Body of pancreas (tissue), 4 donors: Measurements from ENCODE around the gene UBR4. TPM values are rescaled to one million over a fixed set of nuclear protein-coding genes. Genes with fewer than 3 reads are reported as not detected.
A peak's percentile ranks its signal among the peaks of the same experiment; 100 is the strongest.

Source experiments
- ATAC-seq: fragments of 150-250 bp; one replicate; pipeline ENCODE4 v1.9.1; 2016
- DNase-seq, 4 donors: peaks; one replicate each; pipeline ENCODE4 v3.0.0-alpha.2; 2019
- H3K27ac ChIP-seq, 4 donors: fragments of 200-600 bp; sonication (generic); 1 replicate in 3 of 4; 2 replicates in 1 of 4; pipeline versions ENCODE4 v1.5.1 to v1.6.1; 2016 to 2019; ENCODE audit warnings: mild to moderate bottlenecking in 1 of 4, mixed read lengths in 1 of 4, moderate library complexity in 1 of 4
- H3K27me3 ChIP-seq, 2 donors: fragments of 200-600 bp; sonication (generic); one replicate each; pipeline ENCODE4 v1.6.0; 2016; ENCODE audit warnings: mild to moderate bottlenecking in 1 of 2
- H3K36me3 ChIP-seq, 2 donors: fragments of 200-600 bp; sonication (generic); replicated peaks in 1 of 2; 2 replicates each; pipeline ENCODE4 v1.5.1; 2016; ENCODE audit warnings: low read depth in 2 of 2; ENCODE audit not compliant: insufficient read depth in 1 of 2
- H3K4me1 ChIP-seq: fragments of 200-600 bp; sonication (generic); one replicate; pipeline ENCODE4 v1.6.0; 2016
- H3K4me3 ChIP-seq, 2 donors: fragments of 200-600 bp; sonication (generic); 1 replicate in 1 of 2; 2 replicates in 1 of 2; pipeline ENCODE4 v1.5.1; 2016 to 2019
- H3K9me3 ChIP-seq, 3 donors: fragments of 200-600 bp; sonication (generic); 1 replicate in 2 of 3; 2 replicates in 1 of 3; pipeline ENCODE4 v1.5.1; 2016
- CTCF ChIP-seq, 7 experiments: fragments of 450-650 bp in 4 of 7; fragments of 200-600 bp in 3 of 7; sonication (generic) in 3 of 7; IDR thresholded peaks; one replicate each; pipeline ENCODE4 v1.5.1; 2016 to 2019; ENCODE audit warnings: antibody characterized with exemption in 7 of 7
- POLR2A ChIP-seq, 3 donors: fragments of 450-650 bp; IDR thresholded peaks; one replicate each; pipeline ENCODE4 v1.6.1; 2016; ENCODE audit warnings: antibody characterized with exemption in 3 of 3, mild to moderate bottlenecking in 2 of 3
- WGBS, 2 donors: methylation state at CpG; one replicate each; pipeline ENCODE4 v1.1.5; 2017; 5-methylcytosine and 5-hydroxymethylcytosine counted together
- intact Hi-C: fragments of 100-400 bp; cut with DNase I; formaldehyde crosslinking; loops from one replicate; pipeline ENCODE4 v1.15.1; 2023
- total RNA-seq, 2 donors: library from RNA; depleted of rRNA; stranded (reverse); fragments of >200 nt; gene quantifications; one replicate each; pipeline ENCODE4 v1.1.0, GENCODE V29; 2016

Gene UBR4
- total RNA-seq, 2 donors from 2014 or later: 84.4 to 87.4 TPM

- no peaks in the 10 kb centered on the region for H3K27me3 ChIP-seq
- 76 to 77% methylated on average over 17 of the region's 17 CpGs for WGBS, 2 donors
- intact Hi-C loops: loop anchor here (10.0 kb wide), 1 partner anchor 60 kb away; no protein-coding TSS in a partner anchor
- H3K4me1 ChIP-seq: peaks cover 51% of the 10 kb centered on the region
- no peak overlapping the region for H3K4me3 ChIP-seq
- ATAC-seq (no peak), DNase-seq (no peak)
- H3K9me3 ChIP-seq: no peaks in the 10 kb centered on the region
- no peak for TF ChIP-seq POLR2A (IDR thresholded peaks at IDR 0.05)
- no peak for TF ChIP-seq CTCF (IDR thresholded peaks at IDR 0.05)
- H3K27ac ChIP-seq: peak overlapping the region in 3 of 4 donors; percentile 44 to 78 (median 76)
- H3K36me3 ChIP-seq: peaks cover 0 to 20% of the 10 kb centered on the region in 2 donors
These were observed 135.6 kb downstream of the UBR4 start for GRCh38 chr1:19074361-19074901.

GRCh38 chr1:19073311-19074186, 136.5 kb downstream of the UBR4 start:
- intact Hi-C loops: loop anchor here (10.0 kb wide), 1 partner anchor 59 kb away; no protein-coding TSS in a partner anchor
- no peaks in the 10 kb centered on the region for H3K27me3 ChIP-seq
- peaks cover 55% of the 10 kb centered on the region for H3K4me1 ChIP-seq
- H3K36me3 ChIP-seq: peaks cover 0 to 20% of the 10 kb centered on the region in 2 donors
- H3K9me3 ChIP-seq: no peaks in the 10 kb centered on the region
- no peak for TF ChIP-seq CTCF (IDR thresholded peaks at IDR 0.05)
- no peak for TF ChIP-seq POLR2A (IDR thresholded peaks at IDR 0.05)
- WGBS, 2 donors: 74 to 75% methylated on average over 16 to 23 of the region's 23 CpGs
- peak overlapping the region in 2 of 4 donors; percentile 76 to 78 for H3K27ac ChIP-seq
- no peak overlapping the region for H3K4me3 ChIP-seq
- DNase-seq (no peak), ATAC-seq (no peak)

GRCh38 chr1:19072285-19072981, 137.6 kb downstream of the UBR4 start:
- Histone ChIP-seq H3K4me3 (no peak overlapping the region), H3K9me3 (no peaks in the 10 kb centered on the region), H3K27me3 (no peaks in the 10 kb centered on the region), H3K36me3 (peaks cover 0 to 20% of the 10 kb centered on the region in 2 donors), H3K27ac (peak overlapping the region in 1 of 4 donors; percentile 9), H3K4me1 (peaks cover 66% of the 10 kb centered on the region)
- WGBS, 2 donors: 74 to 90% methylated on average over 9 to 12 of the region's 12 CpGs
- no peak for ATAC-seq
- no peak for DNase-seq
- TF ChIP-seq CTCF (IDR thresholded peaks at IDR 0.05) (no peak), POLR2A (IDR thresholded peaks at IDR 0.05) (no peak)
- intact Hi-C loops: loop anchor here (10.0 kb wide), 1 partner anchor 58 kb away; no protein-coding TSS in a partner anchor

GRCh38 chr1:19071674-19072281, 138.3 kb downstream of the UBR4 start:
- ATAC-seq: no peak
- H3K9me3 ChIP-seq: no peaks in the 10 kb centered on the region
- WGBS, 2 donors: 87% methylated on average over 15 of the region's 15 CpGs
- no peak overlapping the region for H3K27ac ChIP-seq
- peaks cover 72% of the 10 kb centered on the region for H3K4me1 ChIP-seq
- no peak overlapping the region for H3K4me3 ChIP-seq
- no peaks in the 10 kb centered on the region for H3K27me3 ChIP-seq
- peaks cover 0 to 18% of the 10 kb centered on the region in 2 donors for H3K36me3 ChIP-seq
- intact Hi-C loops: loop anchor here (10.0 kb wide), 1 partner anchor 57 kb away; no protein-coding TSS in a partner anchor
- TF ChIP-seq CTCF (IDR thresholded peaks at IDR 0.05) (no peak), POLR2A (IDR thresholded peaks at IDR 0.05) (no peak)
- no peak for DNase-seq
